HG02884 (cell line): ENCODE measurements around the gene TFF1.

Source experiments
- ATAC-seq: cut with Tn5 transposase; IDR thresholded peaks from one replicate; pipeline ENCODE4 v1.9.1; 2021; ENCODE audit warnings: mild to moderate bottlenecking, moderate library complexity; ENCODE audit not compliant: unreplicated experiment

TFF1 gene

DNA sequence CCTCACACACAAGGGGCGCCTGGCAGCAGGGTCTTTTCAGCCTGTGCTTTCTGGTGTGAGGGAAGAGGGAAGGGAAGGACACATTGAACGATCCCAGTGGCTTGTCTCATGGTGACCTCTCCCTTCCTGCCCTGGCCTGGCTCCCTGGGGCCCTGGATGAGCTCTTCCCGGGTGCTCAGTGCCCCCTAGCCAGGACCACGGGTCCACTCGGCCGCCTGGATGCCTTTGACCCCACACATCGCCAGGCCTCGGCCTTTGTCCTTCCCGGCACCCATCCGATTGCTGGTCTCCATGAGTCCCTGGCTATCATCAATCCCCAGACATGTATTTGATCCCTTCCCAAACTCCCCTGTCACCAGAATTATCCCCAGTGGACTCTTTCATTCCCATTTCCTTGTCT lies 45.1 kb downstream of the TFF1 start:
- ATAC-seq = no peak

DNA sequence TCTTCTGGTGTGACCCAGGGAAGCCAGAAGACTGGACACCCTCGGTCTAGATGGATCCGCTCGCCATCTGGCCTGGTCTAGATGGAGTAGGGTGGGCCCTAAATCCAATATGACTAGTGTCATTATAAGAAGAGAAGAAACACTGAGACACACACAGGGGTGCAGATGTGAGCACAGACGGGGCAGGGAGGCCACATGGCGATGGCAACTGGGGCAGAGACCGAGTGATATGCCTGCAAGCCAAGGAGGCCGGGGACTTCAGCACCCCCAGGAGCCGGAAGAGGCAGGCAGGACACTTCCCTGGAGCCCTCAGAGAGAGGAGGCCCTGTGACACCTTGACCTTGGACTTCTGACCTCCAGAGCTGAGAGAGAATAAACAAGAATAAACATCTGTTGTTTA lies 45.5 kb downstream of the TFF1 start:
- ATAC-seq = no peak

- ATAC-seq = no peak
These were observed 46.3 kb downstream of the TFF1 start for GRCh38 chr21:42319851-42320572.

- ATAC-seq = no peak
These were observed 47.0 kb downstream of the TFF1 start for GRCh38 chr21:42319376-42319775.

DNA sequence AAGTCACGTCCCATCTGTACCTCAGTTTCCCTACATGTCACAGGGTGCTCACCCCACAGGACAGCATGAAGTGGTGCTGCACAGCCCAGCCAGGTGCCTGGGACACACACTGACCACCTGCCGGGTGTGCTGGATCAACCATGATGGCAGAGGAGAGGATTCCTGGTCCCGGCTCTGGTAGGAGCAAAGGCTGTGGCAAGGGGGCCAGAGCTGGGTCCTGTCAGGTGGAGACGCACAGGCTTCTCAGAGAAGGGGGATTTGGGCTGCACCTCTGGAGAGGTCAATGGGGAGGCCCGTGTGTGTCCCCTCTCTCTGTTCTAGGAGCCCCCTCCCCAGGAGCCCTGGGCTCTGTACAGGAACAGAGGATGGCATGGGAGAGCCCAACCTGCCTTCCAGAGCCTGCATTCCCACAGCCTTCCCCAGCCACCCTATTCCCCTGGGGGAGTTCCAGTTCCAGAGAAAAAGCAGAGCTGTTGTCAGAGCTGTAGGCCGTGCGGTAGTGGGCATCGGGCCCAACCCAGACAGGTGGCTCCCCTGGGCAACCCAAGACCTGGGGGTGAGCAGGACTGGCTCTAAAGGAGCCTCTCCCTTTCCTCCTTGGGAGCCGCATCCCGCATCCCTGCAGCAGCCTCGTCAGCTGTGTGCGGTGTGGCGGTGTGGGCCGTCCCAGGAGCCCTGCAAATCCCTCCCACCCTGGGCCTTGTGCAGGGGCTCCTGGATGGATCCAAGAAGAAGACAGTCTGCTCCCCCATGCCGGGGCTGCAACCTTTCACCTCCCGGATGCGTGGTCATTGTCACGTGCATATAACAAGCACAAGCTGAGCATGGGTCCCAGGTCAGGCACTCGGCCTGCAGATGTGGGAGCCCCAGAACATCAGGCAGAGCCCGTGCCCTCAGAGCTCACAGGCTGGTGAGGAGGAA lies 48.2 kb downstream of the TFF1 start:
- no peak for ATAC-seq

- ATAC-seq = no peak
These were observed 49.0 kb downstream of the TFF1 start for GRCh38 chr21:42317341-42317741.

DNA sequence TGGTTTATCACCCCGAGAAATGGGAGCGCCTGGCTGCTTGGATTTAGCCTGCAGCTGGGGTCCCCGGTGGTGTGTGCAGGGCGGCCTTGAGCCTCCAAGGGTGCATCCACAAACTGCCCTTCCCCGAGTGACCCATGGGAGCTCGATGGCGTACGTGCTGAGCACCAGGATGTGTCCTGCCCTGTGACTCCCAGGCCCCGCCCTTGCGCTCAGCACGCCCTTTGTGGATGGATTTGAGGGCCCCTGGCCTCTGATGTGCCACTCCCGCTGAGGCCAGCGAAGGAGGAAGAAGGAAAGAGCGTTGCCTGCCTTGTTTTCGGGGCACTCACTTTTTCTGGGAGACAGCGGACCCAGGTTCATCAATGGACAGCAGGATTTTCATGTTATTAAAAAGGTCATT lies 49.4 kb downstream of the TFF1 start:
- no peak for ATAC-seq

- no peak for ATAC-seq
These were observed 50.9 kb downstream of the TFF1 start, which contains the start of gene TFF3 for GRCh38 chr21:42315296-42315891. Gene TFF3, minus strand, starts transcription at chr21:42315409. Its CDS starts 35 bp downstream, at chr21:42315374.

GRCh38 chr21:42314616-42315295 lies 51.6 kb downstream of the TFF1 start:
- ATAC-seq = no peak

GRCh38 chr21:42313501-42313969 lies 52.8 kb downstream of the TFF1 start:
- no peak for ATAC-seq

GRCh38 chr21:42312626-42313104 lies 53.7 kb downstream of the TFF1 start:
- ATAC-seq = no peak
